Superior temporal gyrus (tissue), 1 donor: ENCODE measurements around the gene POLR3G.
A peak's percentile ranks its signal among the peaks of the same experiment; 100 is the strongest.

Source experiments
- DNase-seq: peaks from one replicate; pipeline ENCODE4 v3.0.0-alpha.2; 2016; ENCODE audit errors: extremely low spot score

Gene POLR3G

GRCh38 chr5:90503596-90503995, 28.9 kb downstream of the POLR3G start:
- DNase-seq = no peak

GRCh38 chr5:90504743-90505142, 30.1 kb downstream of the POLR3G start:
- DNase-seq = no peak

- no peak for DNase-seq
These were observed 31.6 kb downstream of the POLR3G start for GRCh38 chr5:90506221-90506620.

GRCh38 chr5:90510438-90510837, 35.8 kb downstream of the POLR3G start:
- no peak for DNase-seq

- no peak for DNase-seq
These were observed 39.9 kb downstream of the POLR3G start for GRCh38 chr5:90514520-90514919.

- no peak for DNase-seq
These were observed 44.0 kb downstream of the POLR3G start for GRCh38 chr5:90518661-90519060.

GRCh38 chr5:90519081-90519480, 44.4 kb downstream of the POLR3G start:
- no peak for DNase-seq

- DNase-seq = peak; percentile 62
These were observed 54.0 kb downstream of the POLR3G start for GRCh38 chr5:90528601-90529193.

- DNase-seq = peak; percentile 91
These were observed 54.7 kb downstream of the POLR3G start, which contains the start of gene LYSMD3 for GRCh38 chr5:90529194-90529938. Gene LYSMD3 (minus strand): TSS chr5:90529584. CDS start chr5:90525289, 4,295 bp downstream.

- peak; percentile 90 for DNase-seq
These were observed 55.4 kb downstream of the POLR3G start for GRCh38 chr5:90529939-90530677.

GRCh38 chr5:90530736-90531487, 56.2 kb downstream of the POLR3G start:
- peak; percentile 51 for DNase-seq

GRCh38 chr5:90533794-90534193, 59.1 kb downstream of the POLR3G start:
- DNase-seq = no peak

- DNase-seq = no peak
These were observed 60.3 kb downstream of the POLR3G start for GRCh38 chr5:90534922-90535321.

- no peak for DNase-seq
These were observed 68.3 kb downstream of the POLR3G start for GRCh38 chr5:90542827-90543519.

GRCh38 chr5:90545511-90545910, 70.8 kb downstream of the POLR3G start:
- DNase-seq = no peak

- DNase-seq = no peak
These were observed 71.7 kb downstream of the POLR3G start for GRCh38 chr5:90546216-90546837.

- no peak for DNase-seq
These were observed 72.4 kb downstream of the POLR3G start for GRCh38 chr5:90547072-90547536.

GRCh38 chr5:90548069-90548593, 73.5 kb downstream of the POLR3G start:
- no peak for DNase-seq

- no peak for DNase-seq
These were observed 74.6 kb downstream of the POLR3G start for GRCh38 chr5:90549223-90549622.

- no peak for DNase-seq
These were observed 75.1 kb downstream of the POLR3G start for GRCh38 chr5:90549729-90550275.
